ENCODE results near the gene HMHB1. TPM values are rescaled to one million over a fixed set of nuclear protein-coding genes. Genes with fewer than 3 reads are reported as not detected.

HMHB1 gene
- total RNA-seq, 2 donors from 2014 or later, result not detected

DNA sequence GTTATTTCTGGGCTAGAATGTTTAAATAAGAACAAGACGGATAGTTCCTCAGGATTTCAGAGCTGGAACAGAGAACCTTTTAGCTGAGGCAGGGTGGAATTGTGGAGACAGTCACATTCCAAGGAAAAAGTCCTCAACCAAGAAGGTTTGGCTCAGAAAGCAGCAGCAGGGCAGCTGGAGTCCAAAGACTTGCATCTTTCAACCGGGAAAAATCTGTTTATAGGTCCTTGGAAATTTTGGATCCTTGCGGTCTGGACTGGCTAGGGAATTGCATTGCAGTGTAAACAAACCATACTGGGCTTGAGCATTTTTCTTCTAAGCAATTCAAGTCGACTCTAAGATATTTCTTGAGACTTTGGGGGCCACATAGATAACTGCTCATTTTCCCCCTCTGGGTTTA, 40.8 kb upstream of the HMHB1 start:
- H3K9ac ChIP-seq (ENCODE audit: low read depth in 2 of 2, low read length in 2 of 2), result no peak overlapping the region
- H3K4me3 ChIP-seq, result no peak overlapping the region
- H3K4me1 ChIP-seq, result no peaks in the 10 kb centered on the region
- H3K36me3 ChIP-seq, result no peaks in the 10 kb centered on the region
- TF ChIP-seq, protein P1, sequence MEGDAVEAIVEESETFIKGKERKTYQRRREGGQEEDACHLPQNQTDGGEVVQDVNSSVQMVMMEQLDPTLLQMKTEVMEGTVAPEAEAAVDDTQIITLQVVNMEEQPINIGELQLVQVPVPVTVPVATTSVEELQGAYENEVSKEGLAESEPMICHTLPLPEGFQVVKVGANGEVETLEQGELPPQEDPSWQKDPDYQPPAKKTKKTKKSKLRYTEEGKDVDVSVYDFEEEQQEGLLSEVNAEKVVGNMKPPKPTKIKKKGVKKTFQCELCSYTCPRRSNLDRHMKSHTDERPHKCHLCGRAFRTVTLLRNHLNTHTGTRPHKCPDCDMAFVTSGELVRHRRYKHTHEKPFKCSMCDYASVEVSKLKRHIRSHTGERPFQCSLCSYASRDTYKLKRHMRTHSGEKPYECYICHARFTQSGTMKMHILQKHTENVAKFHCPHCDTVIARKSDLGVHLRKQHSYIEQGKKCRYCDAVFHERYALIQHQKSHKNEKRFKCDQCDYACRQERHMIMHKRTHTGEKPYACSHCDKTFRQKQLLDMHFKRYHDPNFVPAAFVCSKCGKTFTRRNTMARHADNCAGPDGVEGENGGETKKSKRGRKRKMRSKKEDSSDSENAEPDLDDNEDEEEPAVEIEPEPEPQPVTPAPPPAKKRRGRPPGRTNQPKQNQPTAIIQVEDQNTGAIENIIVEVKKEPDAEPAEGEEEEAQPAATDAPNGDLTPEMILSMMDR (IDR thresholded peaks at IDR 0.05), result no peak
- no peaks in the 10 kb centered on the region for H3K9me3 ChIP-seq
- intact Hi-C loops (cut with DNase I), result no loop called here
- DNase-seq, result no peak
- H3K27ac ChIP-seq, result no peak overlapping the region
- no peaks in the 10 kb centered on the region for H3K27me3 ChIP-seq

DNA sequence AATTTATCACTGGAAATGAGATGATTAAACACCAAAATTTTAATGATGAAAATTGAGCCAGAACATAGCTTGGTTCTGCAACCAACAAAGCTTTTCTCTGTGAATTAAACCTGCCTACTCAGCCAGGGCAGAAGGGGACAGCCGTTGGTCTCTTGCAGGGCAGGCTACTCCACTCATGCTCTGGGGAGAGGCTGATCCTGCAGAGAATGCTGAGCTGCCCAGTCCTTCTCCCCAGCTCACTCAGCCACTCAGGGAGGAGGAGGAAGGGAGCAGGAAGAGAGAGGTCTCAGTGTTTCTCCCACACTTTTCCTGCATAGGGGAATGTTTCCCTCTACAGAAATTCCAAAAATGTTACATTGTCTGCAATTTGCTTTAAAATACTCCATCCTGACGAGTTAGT, 40.4 kb upstream of the HMHB1 start:
- H3K36me3 ChIP-seq, result no peaks in the 10 kb centered on the region
- no peaks in the 10 kb centered on the region for H3K4me1 ChIP-seq
- TF ChIP-seq, protein P1 (IDR thresholded peaks at IDR 0.05), result no peak
- H3K27ac ChIP-seq, result no peak overlapping the region
- no peak overlapping the region for H3K4me3 ChIP-seq
- no peak for DNase-seq
- intact Hi-C loops (cut with DNase I), result no loop called here
- H3K27me3 ChIP-seq, result no peaks in the 10 kb centered on the region
- H3K9ac ChIP-seq (ENCODE audit: low read depth in 2 of 2, low read length in 2 of 2), result no peak overlapping the region
- no peaks in the 10 kb centered on the region for H3K9me3 ChIP-seq

DNA sequence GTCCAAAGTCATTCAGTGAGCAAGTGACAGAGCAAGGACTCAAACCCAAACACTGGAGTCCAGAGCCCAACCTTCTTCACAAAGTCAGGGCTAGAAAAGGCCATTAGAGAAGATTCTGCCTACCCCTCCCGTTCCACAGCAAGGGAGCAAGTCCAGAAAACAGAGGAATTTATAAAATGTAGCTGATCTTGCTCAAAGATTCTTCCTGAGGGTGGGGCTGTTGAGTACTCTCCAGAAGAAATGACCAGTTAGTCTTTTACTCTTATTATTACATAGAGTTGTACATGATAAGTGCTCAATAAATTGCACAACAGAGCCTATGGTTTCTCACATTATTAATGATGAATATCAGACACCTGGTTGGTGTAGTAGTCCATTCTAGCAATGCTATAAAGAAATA, 39.3 kb upstream of the HMHB1 start:
- intact Hi-C loops (cut with DNase I), result no loop called here
- Histone ChIP-seq H3K9me3 (no peaks in the 10 kb centered on the region), H3K9ac (ENCODE audit: low read depth in 2 of 2, low read length in 2 of 2) (no peak overlapping the region), H3K4me1 (no peaks in the 10 kb centered on the region), H3K27ac (no peak overlapping the region), H3K4me3 (no peak overlapping the region), H3K27me3 (no peaks in the 10 kb centered on the region), H3K36me3 (no peaks in the 10 kb centered on the region)
- TF ChIP-seq, protein P1 (IDR thresholded peaks at IDR 0.05), result no peak
- DNase-seq, result no peak

DNA sequence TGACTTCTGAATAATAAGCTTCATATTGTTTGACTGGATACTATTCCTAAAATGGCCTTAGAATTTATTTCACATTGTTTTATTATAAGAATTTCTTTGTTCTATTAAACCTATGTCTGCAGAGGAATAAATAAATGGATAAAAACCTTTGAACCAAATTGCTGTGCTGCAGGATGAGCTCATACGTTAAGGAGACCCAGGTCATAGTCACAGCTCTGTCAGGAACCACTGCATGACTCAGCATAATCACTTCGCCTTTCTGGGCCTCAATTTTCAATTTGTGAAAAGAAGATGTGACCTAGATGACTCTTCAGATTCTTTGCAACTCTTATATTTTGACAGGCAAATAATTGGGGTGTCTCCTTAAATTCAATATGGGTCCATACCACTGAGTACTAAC, 36.7 kb upstream of the HMHB1 start:
- TF ChIP-seq, protein P1 (IDR thresholded peaks at IDR 0.05), result no peak
- H3K4me1 ChIP-seq, result no peaks in the 10 kb centered on the region
- intact Hi-C loops (cut with DNase I), result no loop called here
- H3K9ac ChIP-seq (ENCODE audit: low read depth in 2 of 2, low read length in 2 of 2), result no peak overlapping the region
- H3K4me3 ChIP-seq, result no peak overlapping the region
- H3K27me3 ChIP-seq, result no peaks in the 10 kb centered on the region
- H3K36me3 ChIP-seq, result no peaks in the 10 kb centered on the region
- DNase-seq, result no peak
- H3K27ac ChIP-seq, result no peak overlapping the region
- no peaks in the 10 kb centered on the region for H3K9me3 ChIP-seq

DNA sequence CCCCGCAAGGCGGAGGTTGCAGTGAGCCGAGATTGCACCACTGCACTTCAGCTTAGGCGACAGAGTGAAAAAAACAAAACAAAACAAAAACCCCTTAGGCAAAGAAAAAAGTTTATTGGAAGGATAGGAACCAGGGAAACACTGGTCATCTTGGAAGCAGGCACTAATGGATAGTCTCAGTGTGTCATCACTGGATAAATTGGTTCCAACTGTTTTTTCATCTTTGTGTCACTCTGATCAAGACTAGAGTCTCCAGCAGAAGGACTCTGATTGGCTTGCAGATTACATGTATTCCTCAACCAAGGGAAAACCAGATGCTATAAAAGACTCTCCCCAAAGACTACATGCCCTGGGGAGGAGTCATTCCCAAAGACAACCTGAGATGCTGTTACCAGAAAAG, 35.0 kb upstream of the HMHB1 start:
- no peak for DNase-seq
- TF ChIP-seq, protein P1 (IDR thresholded peaks at IDR 0.05), result no peak

DNA sequence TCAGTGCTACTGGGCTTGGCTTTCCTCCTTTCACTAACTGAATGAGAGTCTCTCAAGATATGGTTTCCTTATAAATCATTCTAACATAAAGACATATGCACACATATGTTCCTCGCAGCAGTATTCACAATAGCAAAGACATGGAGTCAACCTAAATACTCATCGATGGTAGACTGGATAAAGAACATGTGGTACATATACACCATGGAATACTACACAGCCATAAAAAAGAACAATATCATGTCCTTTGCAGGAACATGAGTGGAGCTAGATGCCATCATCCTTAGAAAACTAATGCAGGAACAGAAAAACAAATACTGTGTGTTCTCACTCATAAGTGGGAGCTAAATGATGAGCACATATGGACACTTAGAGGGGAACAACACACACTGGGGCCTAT, 32.5 kb upstream of the HMHB1 start:
- Histone ChIP-seq H3K4me3 (no peak overlapping the region), H3K36me3 (no peaks in the 10 kb centered on the region), H3K9me3 (no peaks in the 10 kb centered on the region), H3K9ac (ENCODE audit: low read depth in 2 of 2, low read length in 2 of 2) (no peak overlapping the region), H3K27me3 (no peaks in the 10 kb centered on the region), H3K27ac (no peak overlapping the region), H3K4me1 (no peaks in the 10 kb centered on the region)
- TF ChIP-seq, protein P1 (IDR thresholded peaks at IDR 0.05), result no peak
- DNase-seq, result no peak
- intact Hi-C loops (cut with DNase I), result no loop called here

More for the DNA sequence above, 35.0 kb upstream of the HMHB1 start:
- Histone ChIP-seq H3K27ac (no peak overlapping the region), H3K27me3 (no peaks in the 10 kb centered on the region), H3K36me3 (no peaks in the 10 kb centered on the region), H3K4me1 (no peaks in the 10 kb centered on the region), H3K9ac (ENCODE audit: low read depth in 2 of 2, low read length in 2 of 2) (no peak overlapping the region), H3K9me3 (no peaks in the 10 kb centered on the region), H3K4me3 (no peak overlapping the region)
- intact Hi-C loops (cut with DNase I), result no loop called here
